ENCODE results near the gene NDUFB3.

NDUFB3 gene

DNA sequence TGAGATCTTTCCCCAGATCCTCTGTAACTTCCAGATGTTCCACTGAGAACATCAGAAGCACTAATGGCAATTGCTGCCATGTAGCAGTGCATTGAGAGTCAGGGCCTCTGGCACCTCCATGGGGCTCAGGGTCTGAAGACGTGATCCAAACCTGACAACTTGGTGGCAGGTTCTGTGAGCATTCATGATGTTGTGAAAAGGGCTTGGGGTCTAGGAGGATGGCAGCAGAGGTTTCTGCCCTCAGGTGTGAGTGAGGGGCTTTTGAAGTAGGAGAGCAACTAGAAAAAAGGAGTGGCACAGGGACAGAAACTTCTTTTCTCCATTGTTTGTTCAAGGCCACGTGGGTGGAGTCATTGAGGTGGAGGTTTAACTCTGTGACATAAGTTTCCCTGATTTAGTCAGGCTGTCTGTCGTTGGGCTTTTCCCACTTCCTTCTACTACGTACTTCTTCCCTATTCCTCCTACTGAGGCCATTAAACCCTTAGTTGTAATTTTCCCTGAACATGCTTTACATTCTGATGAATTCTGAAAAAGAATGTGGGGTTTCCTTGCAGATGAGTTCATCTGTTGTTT lies 57.2 kb downstream of the NDUFB3 start:
- Mint-ChIP-seq H3K27me3 (no peaks in the 10 kb centered on the region), H3K4me1 (ENCODE audit: low read depth) (peaks cover 69% of the 10 kb centered on the region), H3K36me3 (ENCODE audit: low read depth) (peaks cover 66% of the 10 kb centered on the region), H3K4me3 (peak overlapping the region; percentile 90), H3K27ac (peak overlapping the region; percentile 99), H3K9me3 (no peaks in the 10 kb centered on the region)
- peak; percentile 72 for DNase-seq

- Mint-ChIP-seq H3K4me3 (peak overlapping the region; percentile 90), H3K36me3 (ENCODE audit: low read depth) (peaks cover 67% of the 10 kb centered on the region), H3K4me1 (ENCODE audit: low read depth) (peaks cover 63% of the 10 kb centered on the region), H3K27ac (peak overlapping the region; percentile 99), H3K27me3 (no peaks in the 10 kb centered on the region), H3K9me3 (no peaks in the 10 kb centered on the region)
- peak; percentile 68 for DNase-seq
Observed at GRCh38 chr2:201130524-201131186, 58.9 kb downstream of the NDUFB3 start.

DNA sequence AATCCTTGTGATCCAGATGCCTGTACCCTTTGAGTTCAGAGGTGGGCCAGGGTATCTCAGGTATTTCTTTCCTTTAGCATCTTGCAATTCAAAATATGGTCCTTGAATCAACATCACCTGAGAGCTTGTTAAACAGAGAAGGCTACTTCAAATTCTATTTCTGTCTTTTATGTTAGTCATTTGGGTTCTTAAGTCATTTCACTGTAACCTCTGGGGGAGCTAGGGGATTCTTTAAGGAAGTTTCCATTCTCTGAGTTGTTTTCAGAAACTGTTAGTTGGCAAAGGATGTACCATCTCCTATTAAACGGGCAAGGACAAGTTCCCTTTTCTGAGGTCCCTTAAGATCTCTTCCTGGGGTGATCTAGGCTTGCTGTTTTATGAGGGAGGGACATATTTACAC lies 60.7 kb downstream of the NDUFB3 start:
- no peaks in the 10 kb centered on the region for H3K27me3 Mint-ChIP-seq
- peak overlapping the region; percentile 99 for H3K27ac Mint-ChIP-seq
- H3K36me3 Mint-ChIP-seq (ENCODE audit: low read depth) = peaks cover 81% of the 10 kb centered on the region
- H3K9me3 Mint-ChIP-seq = no peaks in the 10 kb centered on the region
- peaks cover 61% of the 10 kb centered on the region for H3K4me1 Mint-ChIP-seq (ENCODE audit: low read depth)
- peak overlapping the region; percentile 90 for H3K4me3 Mint-ChIP-seq
- DNase-seq = no peak

All from activated T-cell treated with anti-CD3 and anti-CD28 coated beads, Interleukin-2, amount 50 U/mL, for 24 hours (primary cell).